GM04503 (cell line): ENCODE data around the gene FGD3.

Source experiments
- DNase-seq: peaks from one replicate; pipeline ENCODE4 v3.0.0-alpha.2; 2012; ENCODE audit warnings: low read depth

The FGD3 gene

DNA sequence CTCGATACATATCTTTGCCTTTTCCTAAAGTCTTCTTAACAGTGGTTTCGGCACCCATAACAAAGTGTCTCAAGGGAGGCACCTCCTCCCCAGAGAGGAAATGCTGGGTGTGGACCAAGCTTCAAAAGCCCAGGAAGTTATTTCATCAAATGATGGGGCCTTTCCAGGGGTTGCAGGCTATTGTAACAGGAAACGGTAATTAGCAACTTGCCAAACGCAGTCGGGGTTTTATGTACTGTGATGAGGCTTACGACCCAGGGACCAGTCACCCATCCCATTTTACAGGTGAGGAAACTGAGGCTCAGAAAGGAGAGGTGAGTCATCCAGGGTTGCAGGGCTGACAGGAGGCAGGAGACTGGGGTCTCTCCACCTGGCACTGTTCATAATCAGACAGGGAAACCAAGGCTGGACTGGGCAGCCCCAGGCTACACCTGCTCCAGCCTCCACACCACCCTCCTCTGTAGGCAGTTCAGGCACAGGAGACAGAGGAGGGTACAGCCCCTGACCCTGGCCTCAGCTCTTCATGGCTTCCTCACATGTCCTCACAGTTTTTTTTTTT lies 81.2 kb downstream of the FGD3 start:
- no peak for DNase-seq

DNA sequence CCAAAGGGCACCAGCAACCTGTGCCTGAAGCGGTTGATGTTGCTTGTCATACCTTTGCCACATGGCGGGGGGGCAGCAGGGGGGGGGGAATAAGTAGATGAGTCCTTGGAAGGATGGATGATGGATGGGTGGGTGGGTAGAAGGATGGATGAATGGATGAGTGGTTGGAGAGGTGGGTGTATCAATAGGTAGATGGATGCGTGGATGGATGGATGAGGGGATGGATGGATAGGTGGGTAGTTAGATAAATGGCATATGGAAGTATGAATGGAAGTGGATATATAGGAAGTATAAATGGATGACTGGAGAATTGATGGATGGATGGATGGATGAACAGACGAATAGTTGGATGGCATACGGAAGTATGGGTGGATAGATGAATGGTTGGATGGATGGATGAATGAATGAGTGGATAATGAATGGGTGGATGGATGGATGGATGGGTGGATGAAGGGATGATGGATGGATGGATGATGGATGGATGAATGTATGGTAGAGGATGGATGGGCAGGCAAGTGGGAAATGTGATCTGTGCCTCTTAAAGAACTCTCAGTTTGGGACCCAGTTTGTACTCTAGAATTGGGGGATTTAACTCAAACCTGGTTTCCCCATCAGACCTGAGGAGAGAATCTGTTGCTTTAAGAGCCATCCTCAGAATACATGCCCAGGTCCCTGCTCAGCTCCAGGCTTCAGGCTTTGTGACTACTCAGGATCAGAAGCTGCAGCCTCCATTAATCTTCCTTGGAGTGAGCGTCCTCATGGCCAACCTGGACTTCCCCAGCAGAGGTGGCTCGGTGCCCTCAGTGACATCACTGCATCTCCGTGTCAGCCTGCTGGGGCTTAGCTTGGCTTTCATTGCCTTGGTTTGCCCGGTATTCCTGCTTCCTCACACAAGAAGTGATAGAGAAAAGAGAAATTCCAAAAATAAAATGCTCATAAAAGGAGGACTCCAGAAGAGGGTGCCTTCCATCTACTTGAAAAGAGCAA lies 83.6 kb downstream of the FGD3 start:
- DNase-seq = no peak

DNA sequence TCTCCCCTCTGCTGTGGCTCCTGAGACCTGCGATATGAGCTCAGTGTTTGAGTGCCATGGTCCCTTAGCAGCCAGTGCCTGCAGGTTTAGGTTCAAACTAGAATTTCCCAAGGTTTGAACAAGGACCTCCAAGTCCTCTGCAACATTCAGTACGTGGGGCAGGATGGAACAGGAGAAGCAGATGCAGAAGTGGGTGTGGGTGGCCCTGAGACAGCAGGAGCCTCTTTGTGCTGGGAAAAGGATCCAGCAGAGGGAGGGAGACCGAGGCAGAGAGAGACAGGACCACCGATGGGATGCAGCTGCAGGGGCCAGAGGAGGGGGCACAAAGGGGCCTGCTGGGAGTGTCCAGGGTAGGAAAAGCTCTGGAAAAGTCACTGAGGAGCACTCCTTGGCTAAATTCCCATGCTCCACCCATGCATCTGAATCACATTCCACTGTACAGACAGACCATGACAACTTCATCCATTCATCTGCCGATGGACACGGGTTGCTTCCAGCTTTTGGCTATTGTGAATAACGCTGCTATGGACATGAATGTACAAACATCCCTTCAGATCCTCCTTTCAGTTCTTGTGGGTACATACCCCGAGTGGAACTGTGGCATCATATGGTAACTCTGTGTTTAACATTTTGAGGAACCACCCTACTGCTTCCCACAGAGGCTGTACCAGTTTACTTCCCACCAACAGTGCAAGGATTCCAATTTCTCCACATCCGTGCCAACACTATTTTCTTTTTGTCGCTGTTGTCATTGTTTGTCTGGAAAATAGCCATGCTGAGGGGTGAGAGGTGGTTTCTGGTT lies 84.5 kb downstream of the FGD3 start:
- no peak for DNase-seq

DNA sequence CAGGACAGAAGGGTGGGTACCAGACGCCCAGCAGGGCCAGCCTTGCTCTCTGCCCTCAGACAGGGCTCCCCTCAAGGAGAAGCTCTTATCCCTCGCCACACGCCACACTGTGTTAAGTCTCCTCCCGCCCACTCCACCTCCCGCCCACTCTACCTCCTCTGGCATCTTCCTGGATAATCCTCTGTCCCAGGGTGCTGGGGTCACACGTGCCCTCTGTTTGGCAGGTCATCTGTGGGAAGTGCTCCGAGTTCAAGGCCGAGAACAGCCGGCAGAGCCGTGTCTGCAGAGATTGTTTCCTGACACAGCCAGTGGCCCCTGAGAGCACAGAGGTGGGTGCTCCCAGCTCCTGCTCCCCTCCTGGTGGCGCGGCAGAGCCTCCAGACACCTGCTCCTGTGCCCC lies 85.2 kb downstream of the FGD3 start:
- no peak for DNase-seq

DNA sequence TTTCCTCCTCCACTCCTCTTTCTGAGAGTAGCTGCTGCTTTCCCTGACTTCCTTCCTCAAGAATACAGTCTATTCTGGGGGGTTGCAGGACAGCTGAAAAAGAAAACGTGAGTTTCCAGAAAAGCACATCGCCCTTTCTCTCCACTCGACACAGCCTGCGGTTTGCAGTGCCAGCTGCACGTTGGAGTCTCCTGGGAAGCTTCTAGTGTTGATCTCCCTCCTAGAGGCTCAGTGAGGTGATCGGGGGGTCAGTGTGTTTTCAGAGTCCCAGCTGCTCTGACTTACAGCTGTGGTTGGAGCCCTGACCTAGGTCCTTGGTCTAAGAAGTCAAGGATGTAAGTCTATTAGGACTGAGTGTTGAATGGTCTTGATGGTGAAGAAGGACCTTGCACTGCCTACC lies 86.2 kb downstream of the FGD3 start:
- DNase-seq = no peak

DNA sequence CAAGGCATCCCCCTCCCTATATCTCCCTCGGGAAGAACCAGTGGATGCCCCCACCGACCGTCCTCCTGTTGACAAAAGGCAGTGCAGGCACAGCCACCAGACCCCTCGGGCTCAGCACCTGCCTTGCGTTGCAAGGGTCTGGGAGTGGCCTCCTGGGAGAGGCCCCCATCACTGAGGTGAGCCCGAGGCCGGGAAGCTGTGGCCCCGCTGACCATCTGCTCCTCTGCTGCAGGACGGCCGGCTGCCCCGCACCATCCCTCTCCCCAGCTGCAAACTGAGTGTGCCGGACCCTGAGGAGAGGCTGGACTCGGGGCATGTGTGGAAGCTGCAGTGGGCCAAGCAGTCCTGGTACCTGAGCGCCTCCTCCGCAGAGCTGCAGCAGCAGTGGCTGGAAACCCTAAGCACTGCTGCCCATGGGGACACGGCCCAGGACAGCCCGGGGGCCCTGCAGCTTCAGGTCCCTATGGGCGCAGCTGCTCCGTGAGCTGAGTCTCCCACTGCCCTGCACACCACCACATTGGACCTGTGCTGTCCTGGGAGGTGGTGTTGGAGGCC lies 87.9 kb downstream of the FGD3 start:
- DNase-seq = no peak

DNA sequence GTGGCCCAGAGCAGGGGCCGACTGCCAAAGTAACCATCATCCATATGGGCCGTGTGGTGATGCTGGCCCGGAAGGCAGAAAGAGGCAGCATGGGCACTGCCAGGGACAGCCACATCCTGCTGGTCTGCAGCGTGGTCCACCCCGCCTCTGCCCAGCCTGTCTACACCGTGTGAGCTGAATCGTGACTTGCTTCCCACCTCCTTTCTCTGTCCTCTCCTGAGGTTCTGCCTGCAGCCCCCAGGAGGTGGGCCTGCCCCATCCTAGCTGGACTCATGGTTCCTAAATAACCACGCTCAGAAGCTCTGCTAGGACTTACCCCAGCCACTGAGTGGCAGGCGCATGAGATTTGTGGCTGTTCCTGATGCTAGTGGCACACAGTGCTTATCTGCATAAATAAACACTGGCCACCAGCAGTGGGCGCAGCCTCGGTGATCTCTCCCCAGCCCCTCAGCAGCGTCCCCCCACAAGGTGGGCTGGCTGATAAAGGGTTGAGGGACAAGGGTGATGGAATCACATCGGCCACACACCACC lies 88.6 kb downstream of the FGD3 start:
- no peak for DNase-seq

DNA sequence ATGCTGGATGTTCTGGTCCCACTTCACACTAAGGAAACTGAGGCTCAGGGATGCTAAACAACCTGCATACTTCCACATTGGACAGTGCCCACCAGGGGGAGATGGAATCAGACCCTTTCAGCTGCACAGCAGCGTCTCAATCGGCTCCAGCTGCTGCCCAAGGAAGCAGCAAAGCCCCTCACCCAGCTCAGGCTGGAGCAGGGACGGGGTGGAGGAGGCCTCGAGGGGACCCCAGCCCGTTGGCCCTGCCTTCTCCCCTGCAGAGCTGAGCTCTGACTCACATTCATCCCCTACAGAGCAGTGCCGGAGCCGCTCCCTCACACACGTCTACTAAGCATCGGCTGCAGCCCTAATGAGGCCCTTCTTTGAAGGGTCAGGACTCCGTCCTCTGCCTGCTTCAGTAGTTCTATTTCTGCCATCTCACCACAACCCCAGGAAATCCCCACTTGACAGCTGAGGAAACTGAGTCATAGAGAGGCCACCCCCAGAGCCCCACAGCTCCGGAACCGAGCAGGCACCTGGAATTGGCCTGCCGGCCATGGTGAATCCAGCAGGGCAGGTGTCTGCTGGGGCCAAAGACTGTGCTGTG lies 89.7 kb downstream of the FGD3 start:
- no peak for DNase-seq

DNA sequence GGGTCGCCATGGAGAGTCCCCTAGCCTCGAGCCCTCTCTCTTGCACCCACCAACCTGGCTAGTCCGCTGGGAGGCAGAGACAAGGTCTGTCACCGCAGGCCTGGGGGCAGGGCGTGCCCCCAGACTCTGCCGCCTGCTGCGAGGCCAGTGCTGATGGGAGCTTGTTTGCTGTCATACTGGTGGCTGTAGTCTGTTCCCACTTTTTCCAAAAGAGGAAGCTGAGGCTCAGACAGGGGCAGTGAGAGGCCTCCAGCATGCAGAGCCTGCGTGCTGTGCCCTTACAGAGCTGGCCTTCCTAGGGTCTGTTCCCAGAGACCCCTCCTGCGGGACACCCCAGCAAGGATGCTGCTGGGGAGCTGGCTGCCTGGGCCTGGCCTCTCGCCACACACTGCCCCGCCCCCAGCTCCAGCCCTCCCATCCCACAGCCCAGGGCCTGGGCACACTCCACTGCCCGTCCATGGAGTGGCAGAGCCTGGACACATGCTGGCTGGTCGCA lies 90.2 kb downstream of the FGD3 start:
- DNase-seq = no peak

DNA sequence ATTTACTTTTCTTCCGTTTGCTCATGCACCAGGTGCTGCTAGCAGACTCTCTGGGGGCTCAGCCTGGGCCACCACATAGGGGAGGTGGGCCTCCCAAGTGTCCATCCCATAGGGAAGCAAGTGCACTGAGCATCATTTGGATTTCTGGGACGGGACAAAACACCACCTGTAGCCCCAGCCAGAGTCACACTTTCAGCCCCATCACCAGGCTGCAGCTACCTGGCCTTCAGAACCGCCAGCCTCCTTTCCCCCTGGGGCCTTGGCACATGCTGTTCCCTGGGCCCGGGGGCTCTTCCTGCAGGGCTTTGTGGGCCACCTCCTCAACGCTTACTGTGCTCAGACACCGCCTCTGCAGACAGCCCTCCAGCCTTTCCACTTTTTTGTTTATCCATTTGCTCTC lies 91.6 kb downstream of the FGD3 start:
- DNase-seq = no peak

DNA sequence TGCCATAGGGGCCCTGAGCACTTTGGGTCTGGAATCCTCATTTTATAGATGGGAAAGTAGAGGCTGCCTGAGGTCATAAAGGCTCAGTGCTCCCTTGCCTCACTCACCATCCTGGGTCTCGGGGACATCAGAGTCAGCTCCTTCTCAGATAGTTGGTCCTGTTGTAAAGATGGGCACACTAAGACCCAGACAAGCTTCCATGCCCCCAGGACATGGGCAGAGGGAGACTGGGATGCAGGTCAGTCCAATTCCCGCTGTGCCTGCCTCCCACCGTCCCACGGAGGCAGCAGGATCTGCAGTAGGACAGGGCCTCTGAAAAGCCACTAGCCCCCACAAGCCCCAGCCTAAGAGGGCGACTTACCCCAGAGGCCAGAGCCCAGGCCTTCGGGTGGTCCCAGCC lies 92.1 kb downstream of the FGD3 start:
- DNase-seq = no peak

DNA sequence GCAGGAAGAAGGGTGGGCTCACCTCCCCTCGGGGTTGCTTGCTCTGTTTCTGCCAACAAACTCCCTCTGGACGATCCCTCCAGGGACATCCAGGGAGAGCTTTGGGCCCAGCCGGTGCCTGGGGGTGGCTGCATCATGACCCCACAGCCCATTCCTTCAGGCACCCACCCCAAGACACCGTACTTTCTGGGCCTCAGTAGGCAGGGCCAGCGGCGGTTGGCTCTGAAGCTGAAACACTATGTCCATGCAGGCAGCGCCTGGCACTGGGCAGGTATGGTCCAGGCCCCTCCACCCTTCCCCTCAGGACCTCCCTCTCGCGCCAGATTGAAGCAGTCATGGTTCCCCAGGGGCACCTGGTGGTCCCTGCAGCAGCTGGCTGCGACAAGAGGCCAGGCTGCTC lies 92.7 kb downstream of the FGD3 start:
- DNase-seq = no peak

DNA sequence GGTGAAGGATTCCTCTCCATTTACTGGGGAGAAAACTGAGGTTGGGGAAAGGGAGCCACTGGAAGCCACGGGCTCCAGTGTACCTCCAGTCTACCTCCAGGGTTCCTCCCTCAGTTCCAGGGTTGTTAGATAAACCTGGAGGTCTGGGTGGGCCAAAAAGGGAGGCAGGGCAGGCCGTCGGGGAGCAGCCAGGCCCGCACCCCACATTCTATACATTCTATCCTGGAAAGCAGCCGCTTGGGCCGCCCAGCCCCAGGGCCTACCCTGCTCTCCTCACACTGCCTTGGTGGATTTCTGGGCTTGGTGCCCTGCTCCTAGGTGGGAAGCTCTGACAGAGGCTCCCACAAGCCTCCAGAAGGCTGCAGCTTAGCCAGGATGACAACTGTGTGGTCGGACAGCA lies 93.1 kb downstream of the FGD3 start:
- DNase-seq = no peak

DNA sequence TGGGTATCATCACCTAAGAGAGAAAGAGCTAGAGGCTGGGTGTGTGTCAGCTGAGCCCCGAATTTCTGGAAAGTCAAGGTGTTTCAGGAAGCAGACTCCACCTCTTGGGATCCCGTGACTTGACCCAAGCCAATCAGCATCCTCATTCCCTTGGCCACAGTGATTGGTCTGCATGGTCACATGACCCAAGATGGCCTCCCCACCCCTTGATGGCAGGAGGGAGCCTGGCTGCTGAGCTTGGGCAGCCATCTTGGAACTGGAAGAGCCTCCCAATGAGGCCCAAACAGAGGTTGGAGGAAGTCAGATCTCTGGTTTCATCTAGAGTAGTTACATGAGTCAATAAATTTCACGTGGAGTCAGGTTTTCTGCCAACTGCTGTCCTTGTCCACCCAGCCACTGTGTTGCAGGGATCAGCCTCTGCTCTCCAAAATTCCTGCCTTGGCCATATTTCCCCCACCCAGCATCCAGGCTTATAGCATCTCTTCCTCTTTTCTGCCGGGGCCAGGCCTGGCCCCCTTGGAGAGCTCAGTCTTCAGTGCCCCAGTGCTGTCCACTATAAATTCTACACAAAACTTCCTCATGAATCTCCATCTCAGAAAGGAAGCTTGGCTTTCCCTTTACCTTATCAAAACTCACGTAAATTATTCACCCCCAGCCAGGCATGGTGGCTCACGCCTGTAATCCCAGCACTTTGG lies 93.9 kb downstream of the FGD3 start:
- DNase-seq = no peak

DNA sequence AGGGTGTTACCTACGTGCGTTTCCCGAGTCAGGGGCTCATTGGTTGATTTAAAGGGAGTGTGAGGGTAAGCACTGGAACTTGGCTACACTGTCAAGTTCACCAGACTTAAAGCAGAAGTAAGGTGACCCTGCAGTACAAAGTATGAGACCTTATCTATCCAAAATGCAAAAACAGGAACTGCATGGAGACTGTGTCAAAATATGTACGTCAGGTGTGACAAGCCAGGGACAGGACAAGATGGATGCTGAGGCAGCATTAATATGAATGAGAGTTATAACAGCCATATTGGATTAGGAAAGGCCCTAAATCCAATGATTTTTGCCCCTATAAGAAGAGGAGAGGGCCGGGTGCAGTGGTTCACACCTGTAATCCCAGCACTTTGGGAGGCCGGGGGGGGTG lies 95.8 kb downstream of the FGD3 start:
- DNase-seq = no peak

DNA sequence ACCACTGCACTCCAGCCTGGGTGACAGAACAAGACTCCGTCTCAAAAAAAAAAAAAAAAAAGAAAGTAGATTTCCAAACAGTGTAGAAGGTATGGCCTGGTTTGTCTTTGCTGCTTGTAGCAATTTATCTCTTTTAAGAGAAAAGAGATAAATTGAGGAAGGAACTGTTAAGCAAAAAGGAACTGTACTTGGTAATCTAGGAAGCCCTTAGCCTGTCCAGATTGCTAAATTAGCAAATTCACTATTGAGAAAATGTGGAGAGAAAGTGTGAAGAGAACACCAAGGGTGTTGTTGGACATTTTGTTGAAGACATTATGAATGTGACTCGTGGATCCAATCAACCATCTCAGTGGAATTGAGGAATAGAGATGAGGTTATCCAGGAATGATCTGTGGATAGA lies 98.2 kb downstream of the FGD3 start:
- DNase-seq = no peak

DNA sequence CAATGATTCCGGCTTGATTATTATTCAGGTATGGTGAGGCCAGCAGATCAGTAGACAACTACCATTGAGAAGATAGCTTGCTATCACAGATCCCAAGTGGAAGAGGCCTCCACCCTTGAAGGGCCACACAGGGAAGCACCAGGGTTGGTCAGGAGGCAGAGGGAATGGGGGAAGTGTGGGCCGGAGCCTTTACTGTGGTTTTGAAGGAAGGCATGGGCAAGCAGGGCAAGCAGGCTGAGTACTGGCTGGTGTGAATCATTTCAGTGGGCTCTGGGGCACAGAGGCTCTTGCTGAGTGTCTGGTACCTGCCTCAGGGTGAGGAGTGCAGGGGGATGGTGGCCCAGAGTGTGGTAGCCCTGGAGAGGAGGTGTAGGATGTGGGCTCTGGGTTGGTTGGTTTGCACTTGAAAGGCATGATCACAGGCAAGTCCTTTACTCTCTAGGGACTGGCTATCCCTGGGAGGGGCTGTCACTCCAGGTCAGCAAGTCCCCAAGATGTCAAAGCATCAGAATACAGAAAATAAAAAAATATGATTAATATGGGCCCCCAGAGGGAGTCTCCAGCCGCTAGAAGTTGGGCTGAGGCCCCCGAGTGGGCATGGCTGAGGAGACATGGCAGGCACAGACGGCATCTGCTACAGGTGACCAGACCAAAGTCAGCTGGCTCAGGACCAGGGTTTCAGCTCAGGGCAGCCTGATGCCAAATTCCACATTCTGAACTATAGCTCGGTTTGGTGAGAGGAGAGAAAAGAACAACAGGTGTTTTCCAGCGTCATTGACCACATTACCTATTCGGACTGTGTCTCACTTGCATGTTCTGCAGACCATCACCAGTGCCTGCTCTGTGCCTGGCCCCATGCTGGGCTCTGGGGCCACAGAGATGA lies 101.5 kb downstream of the FGD3 start:
- no peak for DNase-seq

DNA sequence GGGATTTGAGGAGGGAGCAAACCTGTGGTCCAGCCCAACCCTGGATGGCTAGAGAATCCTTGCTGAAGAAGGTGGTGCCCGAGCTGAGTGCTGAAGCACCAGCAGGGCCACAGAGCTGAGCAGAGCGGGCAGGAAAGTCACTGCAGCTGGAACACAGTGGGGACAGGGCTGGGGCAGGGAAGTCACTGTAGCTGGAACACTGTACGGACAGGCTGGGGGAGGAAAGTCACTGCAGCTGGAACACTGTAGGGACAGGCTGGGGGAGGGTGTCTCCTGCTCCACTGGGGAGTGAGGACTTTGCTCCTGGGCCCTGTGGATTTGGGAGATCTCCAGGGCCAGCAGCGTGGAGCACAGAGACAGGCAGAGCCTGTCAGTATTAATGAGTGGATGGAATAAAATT lies 102.2 kb downstream of the FGD3 start:
- DNase-seq = no peak

DNA sequence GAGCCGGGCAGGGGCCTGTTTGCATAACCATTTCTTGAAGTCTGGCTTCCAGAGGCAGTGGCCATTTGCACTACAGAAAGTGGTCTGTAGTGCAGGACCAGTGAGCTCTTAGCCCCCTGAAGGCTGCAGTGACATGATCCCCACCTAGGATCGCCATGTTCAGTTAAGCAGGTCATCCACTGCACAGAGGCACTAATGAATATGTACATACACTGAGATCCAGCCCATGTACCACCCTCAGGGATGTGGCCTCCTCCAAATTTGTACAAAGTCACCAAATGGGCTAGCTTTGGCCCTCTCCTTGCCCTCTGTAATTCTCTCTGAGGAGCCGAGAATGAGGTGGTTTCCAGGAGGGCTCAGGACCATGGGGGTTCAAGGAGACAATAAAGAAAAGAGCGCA lies 102.9 kb downstream of the FGD3 start:
- DNase-seq = no peak

DNA sequence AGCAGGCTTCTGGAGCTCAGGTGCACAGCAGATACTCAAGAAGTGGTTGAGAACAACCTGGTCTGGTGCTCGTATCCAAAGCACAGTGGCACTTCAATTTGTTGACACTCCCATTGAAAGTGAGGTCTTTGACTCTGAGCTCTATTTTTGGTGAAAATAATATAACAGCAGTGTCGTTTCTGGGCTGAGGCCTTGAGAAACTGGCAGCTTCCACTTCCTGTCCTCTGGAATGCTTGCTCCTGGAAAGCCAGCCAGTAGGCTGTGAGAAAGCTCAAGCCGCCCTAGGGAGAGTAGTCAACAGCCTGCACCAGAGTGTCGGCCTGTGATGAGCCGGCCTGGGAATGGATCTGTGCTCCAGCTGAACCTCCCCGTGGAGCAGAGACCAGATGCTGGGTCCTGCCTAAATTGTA lies 104.4 kb downstream of the FGD3 start:
- peak; percentile 53 for DNase-seq
